Measurements from ENCODE around the gene SLX4IP. TPM values are rescaled to one million over a fixed set of nuclear protein-coding genes. Genes with fewer than 3 reads are reported as not detected.

SLX4IP gene
- total and polyA plus RNA-seq, 2 donors (not counting 3 experiments of a cell fraction or from before 2014, with no cell fraction given), result 1.9 to 4.5 TPM

DNA sequence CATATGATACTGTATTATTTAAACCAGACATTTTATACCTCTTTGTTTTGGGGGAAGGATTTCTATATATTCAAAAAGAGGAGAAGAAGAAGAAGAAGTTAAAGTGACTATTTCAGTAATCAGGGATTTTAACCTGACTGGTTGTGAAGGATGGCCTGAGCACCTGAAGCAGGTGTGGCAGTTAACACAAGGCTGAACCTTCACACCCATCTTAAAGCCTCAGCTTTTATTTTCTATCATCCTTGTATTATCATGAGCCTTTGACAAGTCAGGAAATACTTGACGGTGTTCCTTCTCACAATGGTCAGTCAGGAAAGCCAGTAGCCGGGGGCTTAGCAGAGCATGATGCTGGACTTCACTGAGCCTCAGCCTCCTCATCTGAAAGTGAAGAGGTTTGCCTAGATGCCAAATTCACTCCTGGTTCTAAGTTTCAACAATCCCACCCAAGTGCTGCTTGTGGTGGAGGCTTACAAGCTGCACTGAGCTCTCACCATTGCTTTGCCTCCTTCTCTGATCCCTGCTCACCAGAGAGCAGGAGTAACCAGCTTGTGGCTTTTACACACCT is 121.5 kb downstream of the SLX4IP start:
- dilution Hi-C loops (cut with MboI; ENCODE audit: extremely low pct_ligation_motif_present, low sequenced_read_pairs) (no loop called here), intact Hi-C loops (cut with micrococcal nuclease) (loop anchor here (5.0 to 10.0 kb wide), 5 partner anchors 41 to 942 kb away; no protein-coding TSS in a partner anchor)
- H3K9ac ChIP-seq (replicated peaks; ENCODE audit: extremely low read depth, insufficient read depth, low read length), result no peak overlapping the region
- no TSS peak for BruUV-seq (replicated peaks)
- H3K27ac ChIP-seq (ENCODE audit: insufficient read depth, low read depth, low read length), result no peak overlapping the region
- H3K9me1 ChIP-seq (replicated peaks; ENCODE audit: control insufficient read depth, extremely low read depth, insufficient read depth, low read length), result no peaks in the 10 kb centered on the region
- peak overlapping the region; percentile 3 for H3K4me2 ChIP-seq (ENCODE audit: insufficient read depth, low read length)
- FAIRE-seq (no peak), DNase-seq (ENCODE audit: low read depth, low spot score) (peak; percentile 28)
- H3K4me3 ChIP-seq (replicated peaks in 1 of 3; ENCODE audit: insufficient read depth in 1 of 3, low read depth in 1 of 3, low read length in 3 of 3), result no peak overlapping the region
- H3K79me2 ChIP-seq (ENCODE audit: control insufficient read depth, insufficient read depth, low read length), result no peaks in the 10 kb centered on the region
- no peaks in the 10 kb centered on the region for H3K9me3 ChIP-seq (replicated peaks; ENCODE audit: control insufficient read depth, insufficient read depth, low read length)
- H3K4me1 ChIP-seq (ENCODE audit: control insufficient read depth, extremely low read depth, insufficient read depth, low read length), result peaks cover 19% of the 10 kb centered on the region
- H2AFZ ChIP-seq (ENCODE audit: low read depth, low read length), result no peak overlapping the region
- no peaks in the 10 kb centered on the region for H4K20me1 ChIP-seq (replicated peaks; ENCODE audit: control insufficient read depth, extremely low read depth, insufficient read depth, low read length)
- H3K27me3 ChIP-seq (ENCODE audit: control insufficient read depth in 2 of 2, insufficient read depth in 2 of 2, low read length in 2 of 2), result no peaks in the 10 kb centered on the region
- POLR2A ChIA-PET, result no interaction called here
- H3K36me3 ChIP-seq (ENCODE audit: control insufficient read depth in 2 of 2, extremely low read depth in 1 of 2, insufficient read depth in 2 of 2, low read length in 2 of 2), result no peaks in the 10 kb centered on the region
- TF ChIP-seq, protein P1, sequence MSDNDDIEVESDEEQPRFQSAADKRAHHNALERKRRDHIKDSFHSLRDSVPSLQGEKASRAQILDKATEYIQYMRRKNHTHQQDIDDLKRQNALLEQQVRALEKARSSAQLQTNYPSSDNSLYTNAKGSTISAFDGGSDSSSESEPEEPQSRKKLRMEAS (IDR thresholded peaks at IDR 0.05; ENCODE audit: insufficient read depth, insufficient read length), result no peak
- no peak for TF ChIP-seq POLR2A (IDR thresholded peaks at IDR 0.05; ENCODE audit: low read depth, low read length)
- CTCF ChIA-PET, result interaction anchor here (0.6 to 2.1 kb wide), 15 partner anchors 10 to 987 kb away, joined by 3 to 8 read pairs (median 3); partner anchors contain the start of gene JAG1

DNA sequence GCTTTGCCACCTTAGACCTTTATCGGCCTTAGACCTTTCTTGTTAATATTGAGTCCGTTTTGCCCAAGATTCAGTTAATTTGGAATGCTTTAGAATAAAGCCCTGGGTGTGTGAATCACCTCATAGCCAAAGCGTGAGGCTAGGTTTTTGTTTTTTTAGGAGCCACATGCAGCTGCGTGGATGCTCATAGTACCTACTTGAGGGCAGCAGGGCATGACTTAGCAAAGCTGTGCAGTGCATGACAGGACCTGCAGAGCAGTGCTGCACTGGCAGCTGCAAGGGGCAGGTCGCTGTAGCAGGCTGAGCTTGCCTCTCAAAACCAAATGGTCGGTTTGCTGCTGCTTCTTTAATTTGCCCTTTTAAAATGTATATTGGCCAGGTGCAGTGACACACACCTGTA is 122.6 kb downstream of the SLX4IP start:
- Histone ChIP-seq H3K79me2 (ENCODE audit: control insufficient read depth, insufficient read depth, low read length) (no peaks in the 10 kb centered on the region), H3K36me3 (ENCODE audit: control insufficient read depth in 2 of 2, extremely low read depth in 1 of 2, insufficient read depth in 2 of 2, low read length in 2 of 2) (no peaks in the 10 kb centered on the region), H3K9me3 (replicated peaks; ENCODE audit: control insufficient read depth, insufficient read depth, low read length) (no peaks in the 10 kb centered on the region), H3K27ac (ENCODE audit: insufficient read depth, low read depth, low read length) (no peak overlapping the region), H3K27me3 (ENCODE audit: control insufficient read depth in 2 of 2, insufficient read depth in 2 of 2, low read length in 2 of 2) (no peaks in the 10 kb centered on the region), H3K9me1 (replicated peaks; ENCODE audit: control insufficient read depth, extremely low read depth, insufficient read depth, low read length) (no peaks in the 10 kb centered on the region), H3K4me1 (ENCODE audit: control insufficient read depth, extremely low read depth, insufficient read depth, low read length) (peaks cover 19% of the 10 kb centered on the region), H3K9ac (replicated peaks; ENCODE audit: extremely low read depth, insufficient read depth, low read length) (no peak overlapping the region), H4K20me1 (replicated peaks; ENCODE audit: control insufficient read depth, extremely low read depth, insufficient read depth, low read length) (no peaks in the 10 kb centered on the region), H3K4me2 (ENCODE audit: insufficient read depth, low read length) (no peak overlapping the region), H2AFZ (ENCODE audit: low read depth, low read length) (no peak overlapping the region), H3K4me3 (replicated peaks in 1 of 3; ENCODE audit: insufficient read depth in 1 of 3, low read depth in 1 of 3, low read length in 3 of 3) (no peak overlapping the region)
- BruUV-seq (replicated peaks), result no TSS peak
- no peak for TF ChIP-seq JUN (IDR thresholded peaks at IDR 0.05; ENCODE audit: borderline replicate concordance, insufficient read depth, insufficient read length, low read depth)
- no peak for TF ChIP-seq POLR2AphosphoS5 (IDR thresholded peaks at IDR 0.05; ENCODE audit: insufficient read depth, low read depth, low read length)
- dilution Hi-C loops (cut with MboI; ENCODE audit: extremely low pct_ligation_motif_present, low sequenced_read_pairs), result no loop called here
- ChIA-PET CTCF (interaction anchor here (0.9 to 2.1 kb wide), 6 partner anchors 9 to 648 kb away, joined by 3 to 8 read pairs (median 4); no protein-coding TSS in a partner anchor), POLR2A (no interaction called here)
- DNase-seq (ENCODE audit: low read depth, low spot score), result no peak
- intact Hi-C loops (cut with micrococcal nuclease), result loop anchor here (5.0 to 10.0 kb wide), 5 partner anchors 40 to 943 kb away; no protein-coding TSS in a partner anchor
- FAIRE-seq, result no peak
